Measurements from ENCODE around the gene COL9A3. TPM values are rescaled to one million over a fixed set of nuclear protein-coding genes. Genes with fewer than 3 reads are reported as not detected.

Gene COL9A3
- total and polyA plus RNA-seq, 11 donors = 0.67 to 6.0 (median 2.0) TPM

GRCh38 chr20:62878244-62879038, 61.6 kb downstream of the COL9A3 start:
- intact Hi-C loops (cut with DNase I) = loop anchor here in 5 of 10 donors (5.0 to 10.0 kb wide), 3 partner anchors 46 to 129 kb away; partner anchors contain the start of genes DIDO1 (in 4 of the 5) and BHLHE23 (in 1 of the 5)
- no peak for DNase-seq

GRCh38 chr20:62879275-62880146, 62.7 kb downstream of the COL9A3 start:
- no peak overlapping the region for H3K27ac ChIP-seq
- no peaks in the 10 kb centered on the region for H3K9me3 ChIP-seq
- intact Hi-C loops (cut with DNase I) = loop anchor here in 5 of 10 donors (5.0 to 10.0 kb wide), 3 partner anchors 45 to 128 kb away; partner anchors contain the start of genes DIDO1 (in 4 of the 5) and BHLHE23 (in 1 of the 5)
- ATAC-seq = no peak
- 76 to 82% (median 77%) methylated on average over 78 to 80 of the region's 80 CpGs for whole genome bisulfite sequencing, 4 donors
- H3K4me3 ChIP-seq = peak overlapping the region in 6 of 12 donors; percentile 2 to 36 (median 18)
- H3K4me1 ChIP-seq = peaks cover 8 to 24% (median 22%) of the 10 kb centered on the region in 12 donors
- DNase-seq = no peak
- no peaks in the 10 kb centered on the region for H3K27me3 ChIP-seq
- no peak for TF ChIP-seq POLR2A (IDR thresholded peaks at IDR 0.05)
- TF ChIP-seq CTCF (IDR thresholded peaks at IDR 0.05) = no peak
- peaks cover 0 to 27% (median 20%) of the 10 kb centered on the region in 9 donors for H3K36me3 ChIP-seq

More at GRCh38 chr20:62878244-62879038, 61.6 kb downstream of the COL9A3 start:
- Histone ChIP-seq H3K9me3 (no peaks in the 10 kb centered on the region), H3K4me3 (no peak overlapping the region), H3K4me1 (peaks cover 8 to 32% (median 22%) of the 10 kb centered on the region in 12 donors), H3K27me3 (no peaks in the 10 kb centered on the region), H3K27ac (no peak overlapping the region), H3K36me3 (peaks cover 0 to 27% (median 20%) of the 10 kb centered on the region in 9 donors)
- TF ChIP-seq CTCF (IDR thresholded peaks at IDR 0.05) = no peak
- TF ChIP-seq POLR2A (IDR thresholded peaks at IDR 0.05) = no peak
- WGBS, 4 donors = 87 to 89% (median 88%) methylated on average over 20 of the region's 20 CpGs
- no peak for ATAC-seq

- peaks cover 0 to 27% (median 20%) of the 10 kb centered on the region in 9 donors for H3K36me3 ChIP-seq
- ATAC-seq (no peak), DNase-seq (no peak)
- H3K4me3 ChIP-seq = no peak overlapping the region
- no peak overlapping the region for H3K27ac ChIP-seq
- no peaks in the 10 kb centered on the region for H3K27me3 ChIP-seq
- peaks cover 8 to 24% (median 22%) of the 10 kb centered on the region in 12 donors for H3K4me1 ChIP-seq
- H3K9me3 ChIP-seq = no peaks in the 10 kb centered on the region
- intact Hi-C loops (cut with DNase I) = no loop called here
- TF ChIP-seq CTCF (IDR thresholded peaks at IDR 0.05) (no peak), POLR2A (IDR thresholded peaks at IDR 0.05) (no peak)
- 95 to 96% (median 96%) methylated on average over 24 to 37 of the region's 37 CpGs for WGBS, 4 donors
These were observed 63.5 kb downstream of the COL9A3 start for GRCh38 chr20:62880147-62880934.
